Keratinocyte (primary cell): ENCODE results near the gene PEX5L. TPM values are rescaled to one million over a fixed set of nuclear protein-coding genes. Genes with fewer than 3 reads are reported as not detected.

Source experiments
- DNase-seq: peaks from one replicate; pipeline ENCODE4 v3.0.0-alpha.2; 2011; ENCODE audit warnings: low read depth, missing footprints, low spot score
- FAIRE-seq: peaks from 2 replicates; lab custom pipeline; 2011; peaks lifted over from hg19 to GRCh38; lab: Jason Lieb, UNC
- H2AFZ ChIP-seq: 2 replicates; pipeline ENCODE4 v1.6.0; 2012; ENCODE audit warnings: low read length, control low read depth, inconsistent platforms; ENCODE audit not compliant: control insufficient read depth
- H3K27ac ChIP-seq: 2 replicates; pipeline ENCODE4 v1.5.1; 2011; ENCODE audit warnings: low read length; ENCODE audit not compliant: control insufficient read depth, insufficient read depth
- H3K27me3 ChIP-seq: 3 replicates; pipeline ENCODE4 v1.6.0; 2011; ENCODE audit warnings: low read length; ENCODE audit not compliant: control insufficient read depth, insufficient read depth; ENCODE audit errors: extremely low read depth
- H3K36me3 ChIP-seq, 2 experiments: 2 replicates in 1 of 2; 3 replicates in 1 of 2; pipeline ENCODE4 v1.5.1; 2011; ENCODE audit warnings: low read length in 2 of 2, mild to moderate bottlenecking in 1 of 2; ENCODE audit not compliant: control insufficient read depth in 2 of 2, insufficient read depth in 2 of 2; ENCODE audit errors: extremely low read depth in 1 of 2
- H3K4me1 ChIP-seq: 3 replicates; pipeline ENCODE4 v1.5.1; 2011; ENCODE audit warnings: low read length; ENCODE audit not compliant: control insufficient read depth, insufficient read depth; ENCODE audit errors: extremely low read depth
- H3K4me2 ChIP-seq: 3 replicates; pipeline ENCODE4 v1.6.0; 2011; ENCODE audit warnings: low read depth, low read length; ENCODE audit not compliant: control insufficient read depth, insufficient read depth; ENCODE audit errors: extremely low read depth
- H3K4me3 ChIP-seq, 3 experiments: fragments of 200-600 bp in 1 of 3; sonication (generic) in 1 of 3; 2 replicates in 2 of 3; 3 replicates in 1 of 3; pipeline ENCODE4 v1.5.1; 2011 to 2016; ENCODE audit warnings: low read length in 3 of 3, mild to moderate bottlenecking in 3 of 3, control low read depth in 2 of 3, inconsistent platforms in 1 of 3, low read depth in 1 of 3, mixed read lengths in 1 of 3, mixed run types in 1 of 3, moderate library complexity in 1 of 3; ENCODE audit not compliant: control insufficient read depth in 2 of 3, insufficient read depth in 2 of 3; ENCODE audit errors: extremely low read depth in 1 of 3
- H3K79me2 ChIP-seq: 2 replicates; pipeline ENCODE4 v1.6.0; 2012; ENCODE audit warnings: low read length; ENCODE audit not compliant: control insufficient read depth, insufficient read depth
- H3K9ac ChIP-seq: 3 replicates; pipeline ENCODE4 v1.6.0; 2011; ENCODE audit warnings: low read length; ENCODE audit not compliant: control insufficient read depth, insufficient read depth; ENCODE audit errors: extremely low read depth
- H3K9me1 ChIP-seq: 3 replicates; pipeline ENCODE4 v1.6.0; 2011; ENCODE audit warnings: low read length; ENCODE audit not compliant: control insufficient read depth, insufficient read depth; ENCODE audit errors: extremely low read depth
- H3K9me3 ChIP-seq: 2 replicates; pipeline ENCODE4 v1.5.1; 2012; ENCODE audit warnings: low read depth, low read length; ENCODE audit not compliant: control insufficient read depth
- H4K20me1 ChIP-seq: 3 replicates; pipeline ENCODE4 v1.6.0; 2011; ENCODE audit warnings: low read length; ENCODE audit not compliant: control insufficient read depth, insufficient read depth; ENCODE audit errors: extremely low read depth
- EZH2 ChIP-seq: IDR thresholded peaks from one replicate; pipeline ENCODE4 v1.6.1; 2012; ENCODE audit warnings: inconsistent platforms, mild to moderate bottlenecking, low read length, moderate library complexity
- dilution Hi-C: fragments of 300-500 bp; cut with MboI; formaldehyde crosslinking; loops from one replicate; pipeline ENCODE4 v1.7.0; 2020; ENCODE audit warnings: low sequenced_read_pairs; ENCODE audit not compliant: extremely low pct_ligation_motif_present
- polyA plus RNA-seq, 5 experiments: library from polyadenylated mRNA; depleted of rRNA in 3 of 5; stranded (reverse) in 3 of 5; stranded (forward) in 1 of 5; unstranded in 1 of 5; fragments of >200 nt; gene quantifications; 1 replicate in 1 of 5; 2 replicates in 3 of 5; 3 replicates in 1 of 5; pipeline versions ENCODE4 v1.2.1 to v1.2.3, GENCODE V29; 2011 to 2012; ENCODE audit warnings: missing spikeins in 2 of 5, low read depth in 1 of 5, low replicate concordance in 1 of 5
- TF ChIP-seq, protein P1 (sequence below), 3 experiments: IDR thresholded peaks in 1 of 3; conservative IDR thresholded peaks in 1 of 3; optimal IDR thresholded peaks in 1 of 3; 2 replicates in 2 of 3; 3 replicates in 1 of 3; pipeline versions ENCODE3 to v1.5.1; 2011; ENCODE audit warnings: low read length in 3 of 3, mild to moderate bottlenecking in 3 of 3, moderate library complexity in 2 of 3, control low read depth in 1 of 3, inconsistent platforms in 1 of 3; ENCODE audit not compliant: insufficient read depth in 2 of 3; ENCODE audit errors: extremely low read depth in 1 of 3

The PEX5L gene
- polyA plus RNA-seq, 1 donor (not counting 4 experiments of a cell fraction or from before 2014, with no cell fraction given): 0.92 TPM

DNA sequence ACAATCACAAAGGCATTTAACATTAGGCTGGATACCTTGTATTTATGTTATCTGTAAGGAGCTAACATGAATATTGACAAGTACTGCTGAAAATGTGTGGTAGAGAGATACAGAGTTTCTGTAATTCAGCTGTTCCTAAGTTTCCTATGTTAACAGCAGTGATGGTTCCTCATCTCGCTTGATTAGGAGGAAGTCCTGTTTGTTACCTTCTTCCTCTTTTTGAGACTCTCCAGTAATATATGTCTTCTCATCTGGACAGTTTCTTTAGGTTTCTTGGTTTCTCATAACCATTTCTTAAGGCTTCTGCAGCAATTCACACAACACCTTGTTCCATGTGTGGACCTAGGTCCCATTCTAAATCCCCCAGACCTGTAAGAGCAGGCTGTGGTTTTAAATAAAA lies 11.4 kb upstream of the PEX5L start:
- Histone ChIP-seq H3K27me3 (no peaks in the 10 kb centered on the region), H3K79me2 (no peaks in the 10 kb centered on the region), H3K9me3 (no peaks in the 10 kb centered on the region), H3K4me2 (no peak overlapping the region), H3K36me3 (no peaks in the 10 kb centered on the region), H3K27ac (no peak overlapping the region), H3K4me3 (no peak overlapping the region), H4K20me1 (no peaks in the 10 kb centered on the region), H3K9ac (no peak overlapping the region), H3K9me1 (no peaks in the 10 kb centered on the region), H2AFZ (no peak overlapping the region), H3K4me1 (no peaks in the 10 kb centered on the region)
- no peak for FAIRE-seq
- TF ChIP-seq, protein P1, sequence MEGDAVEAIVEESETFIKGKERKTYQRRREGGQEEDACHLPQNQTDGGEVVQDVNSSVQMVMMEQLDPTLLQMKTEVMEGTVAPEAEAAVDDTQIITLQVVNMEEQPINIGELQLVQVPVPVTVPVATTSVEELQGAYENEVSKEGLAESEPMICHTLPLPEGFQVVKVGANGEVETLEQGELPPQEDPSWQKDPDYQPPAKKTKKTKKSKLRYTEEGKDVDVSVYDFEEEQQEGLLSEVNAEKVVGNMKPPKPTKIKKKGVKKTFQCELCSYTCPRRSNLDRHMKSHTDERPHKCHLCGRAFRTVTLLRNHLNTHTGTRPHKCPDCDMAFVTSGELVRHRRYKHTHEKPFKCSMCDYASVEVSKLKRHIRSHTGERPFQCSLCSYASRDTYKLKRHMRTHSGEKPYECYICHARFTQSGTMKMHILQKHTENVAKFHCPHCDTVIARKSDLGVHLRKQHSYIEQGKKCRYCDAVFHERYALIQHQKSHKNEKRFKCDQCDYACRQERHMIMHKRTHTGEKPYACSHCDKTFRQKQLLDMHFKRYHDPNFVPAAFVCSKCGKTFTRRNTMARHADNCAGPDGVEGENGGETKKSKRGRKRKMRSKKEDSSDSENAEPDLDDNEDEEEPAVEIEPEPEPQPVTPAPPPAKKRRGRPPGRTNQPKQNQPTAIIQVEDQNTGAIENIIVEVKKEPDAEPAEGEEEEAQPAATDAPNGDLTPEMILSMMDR (optimal IDR thresholded peaks at IDR 0.05 in 1 of 3, IDR thresholded peaks at IDR 0.05 in 1 of 3, conservative IDR thresholded peaks at IDR 0.05 in 1 of 3; ENCODE audit: extremely low read depth in 1 of 3, insufficient read depth in 2 of 3, low read length in 3 of 3): no peak
- no peak for TF ChIP-seq EZH2
- dilution Hi-C loops: no loop called here
- DNase-seq: no peak

DNA sequence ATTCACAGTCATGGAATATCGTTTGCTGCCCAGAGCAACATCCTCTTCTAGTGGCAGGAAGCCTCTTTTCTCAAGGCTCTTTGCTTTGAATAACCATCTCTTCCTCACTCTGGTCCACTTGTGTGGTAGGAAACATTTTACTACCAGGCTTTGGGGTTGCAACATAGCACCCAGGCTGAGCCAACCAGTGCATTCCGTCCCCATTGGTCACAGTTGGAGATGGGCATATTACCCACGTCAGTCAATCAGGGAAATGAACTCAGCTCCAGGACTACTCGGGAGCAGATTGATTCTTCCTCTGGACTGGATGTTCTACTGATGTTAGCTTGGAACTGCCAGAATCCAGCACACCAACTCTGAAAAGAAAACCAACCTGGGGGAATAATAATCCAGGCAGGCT lies 4.2 kb upstream of the PEX5L start:
- TF ChIP-seq, protein P1 (optimal IDR thresholded peaks at IDR 0.05 in 1 of 3, IDR thresholded peaks at IDR 0.05 in 1 of 3, conservative IDR thresholded peaks at IDR 0.05 in 1 of 3; ENCODE audit: extremely low read depth in 1 of 3, insufficient read depth in 2 of 3, low read length in 3 of 3): no peak
- no peak for TF ChIP-seq EZH2
- DNase-seq: no peak

More for the DNA sequence above, 4.2 kb upstream of the PEX5L start:
- no peaks in the 10 kb centered on the region for H3K9me1 ChIP-seq
- no peak overlapping the region for H3K27ac ChIP-seq
- peaks cover 20% of the 10 kb centered on the region for H3K27me3 ChIP-seq
- no peak for FAIRE-seq
- dilution Hi-C loops: no loop called here
- H3K9me3 ChIP-seq: no peaks in the 10 kb centered on the region
- H3K4me2 ChIP-seq: no peak overlapping the region
- H2AFZ ChIP-seq: no peak overlapping the region
- H3K36me3 ChIP-seq: no peaks in the 10 kb centered on the region
- no peaks in the 10 kb centered on the region for H3K4me1 ChIP-seq
- H3K4me3 ChIP-seq: no peak overlapping the region
- no peaks in the 10 kb centered on the region for H3K79me2 ChIP-seq
- no peaks in the 10 kb centered on the region for H4K20me1 ChIP-seq
- H3K9ac ChIP-seq: no peak overlapping the region
